NCI-H524 (cell line): ENCODE results near the gene ACOX2.

Experiments
- DNase-seq, 2 experiments: peaks; one replicate each; lab custom pipeline; 2025; lab: John Stamatoyannopoulos, UW

ACOX2 gene

DNA sequence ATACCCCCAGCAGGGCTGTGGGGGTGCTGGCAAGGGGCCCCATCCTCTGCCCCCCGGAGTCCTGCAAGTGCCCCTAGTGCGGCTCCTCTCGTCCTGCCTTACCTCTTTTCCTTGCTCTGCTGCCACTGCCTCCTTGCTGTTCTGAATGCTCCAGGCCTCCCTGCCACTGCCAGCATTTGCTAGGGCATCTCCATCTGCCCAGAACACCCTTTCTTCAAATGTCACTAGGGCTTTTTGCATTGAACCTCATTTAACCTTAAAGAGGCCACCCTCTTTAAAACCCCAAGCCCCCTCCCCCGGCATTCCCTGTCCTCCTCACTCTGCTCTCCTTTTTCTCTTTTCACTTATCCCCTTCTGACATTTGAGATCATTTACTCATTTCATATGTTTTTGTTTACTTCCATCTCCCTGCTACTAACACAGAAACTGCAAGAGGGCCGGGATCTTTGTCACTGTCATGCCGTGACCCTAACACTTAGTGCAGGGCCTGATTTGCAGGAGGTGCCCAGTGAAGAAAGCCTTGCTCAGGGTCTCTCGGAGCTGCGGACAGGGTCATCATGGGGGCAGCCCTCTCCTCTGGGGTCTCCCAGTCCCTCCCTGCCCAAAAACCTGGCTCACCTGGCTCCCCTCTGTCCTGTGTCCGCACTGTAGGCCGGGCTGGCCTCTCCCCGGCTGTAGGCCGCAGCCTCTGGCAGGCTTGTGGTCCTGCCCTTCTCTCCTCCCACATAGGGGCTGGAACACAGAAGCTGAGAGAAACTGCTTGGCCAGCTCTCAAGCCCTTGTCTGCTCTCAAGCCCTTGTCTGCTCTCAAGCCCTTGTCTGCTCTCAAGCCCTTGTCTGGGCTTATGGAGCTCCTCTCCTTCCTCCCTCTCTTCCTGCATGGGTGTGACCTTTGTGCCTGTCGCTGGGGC, at the start of gene ACOX2:
TSS of gene ACOX2 (minus strand) at position 690 of the 911 bp plus-strand sequence. CDS start 2,084 bp downstream, outside the sequence.
- no peak for DNase-seq

DNA sequence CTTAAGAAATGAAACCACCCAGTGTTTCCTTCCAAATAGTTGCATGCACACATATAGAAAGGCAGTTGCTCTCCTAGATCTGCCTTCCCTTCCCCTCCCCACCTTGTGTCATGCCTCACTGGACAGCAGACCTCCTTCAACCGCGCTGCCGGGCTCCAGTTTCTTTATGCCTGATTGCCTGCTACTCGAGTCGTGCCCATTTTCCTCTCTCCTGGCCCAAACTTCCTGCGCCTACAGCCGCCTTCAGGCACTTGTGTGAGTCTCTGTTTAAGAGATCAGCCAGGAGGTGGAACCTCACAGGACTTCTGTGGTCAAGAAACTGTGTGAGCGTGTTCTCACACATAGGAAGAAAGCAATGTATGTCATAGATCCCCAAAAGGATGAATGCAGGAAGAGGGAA, 49.0 kb upstream of the ACOX2 start:
- peak in 1 of 2 experiments; percentile 34 for DNase-seq

DNA sequence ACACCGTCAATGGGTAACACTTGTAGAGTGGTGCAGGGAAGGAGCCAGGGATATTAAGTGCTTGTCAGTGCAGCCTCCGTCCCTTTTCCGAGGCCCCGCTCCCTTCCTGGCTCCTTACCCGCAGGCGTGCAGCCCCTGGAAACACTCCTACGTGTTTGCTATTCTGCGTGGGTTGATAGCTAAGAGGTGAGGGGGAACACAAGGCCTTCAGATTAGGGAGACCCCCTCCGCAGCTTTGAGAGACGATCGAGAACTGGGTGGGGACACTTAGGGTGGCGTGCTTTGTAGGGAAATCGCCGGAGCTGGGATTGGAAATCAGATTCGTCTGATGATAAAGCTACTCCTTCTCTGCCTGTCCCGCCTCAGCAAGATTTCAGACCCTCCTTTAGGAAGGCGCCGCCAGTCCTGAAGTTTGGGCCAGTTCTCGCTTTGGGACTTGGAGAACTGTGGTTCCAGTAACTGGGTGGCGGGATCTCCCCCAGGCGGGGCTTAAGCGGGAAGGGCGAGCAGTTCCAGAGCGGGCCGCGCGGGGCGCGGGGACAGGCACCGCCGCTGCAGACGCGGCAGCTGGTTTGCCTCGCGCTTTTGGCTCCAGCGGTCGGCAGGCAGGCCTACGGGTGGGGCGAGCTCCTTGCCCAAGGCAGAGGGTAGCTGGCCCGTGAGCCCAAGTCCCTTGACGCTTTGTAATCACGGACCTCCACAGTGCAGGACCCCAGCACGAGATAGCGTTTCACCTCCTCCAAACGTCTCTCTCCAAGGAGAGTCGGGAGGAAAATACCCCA, 48.2 kb upstream of the ACOX2 start:
- DNase-seq: peak; percentile 56 to 81

DNA sequence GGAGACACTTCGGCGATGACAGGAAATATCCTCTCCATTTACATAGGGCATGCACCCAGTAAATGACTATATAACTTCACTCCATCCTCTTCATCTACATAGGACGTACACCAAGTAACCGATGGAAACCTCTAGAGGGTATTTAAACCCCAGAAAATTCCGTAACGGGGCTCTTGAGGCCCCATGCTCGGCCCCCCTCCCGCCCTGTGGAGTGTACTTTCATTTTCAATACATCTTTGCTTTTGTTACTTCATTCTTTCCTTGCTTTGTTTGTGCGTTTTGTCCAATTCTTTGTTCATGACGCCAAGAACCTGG, 47.7 kb upstream of the ACOX2 start:
- DNase-seq: no peak

GRCh38 chr3:58581328-58582091, 44.5 kb upstream of the ACOX2 start:
- DNase-seq: no peak

GRCh38 chr3:58580826-58581327, 43.9 kb upstream of the ACOX2 start:
- no peak for DNase-seq

DNA sequence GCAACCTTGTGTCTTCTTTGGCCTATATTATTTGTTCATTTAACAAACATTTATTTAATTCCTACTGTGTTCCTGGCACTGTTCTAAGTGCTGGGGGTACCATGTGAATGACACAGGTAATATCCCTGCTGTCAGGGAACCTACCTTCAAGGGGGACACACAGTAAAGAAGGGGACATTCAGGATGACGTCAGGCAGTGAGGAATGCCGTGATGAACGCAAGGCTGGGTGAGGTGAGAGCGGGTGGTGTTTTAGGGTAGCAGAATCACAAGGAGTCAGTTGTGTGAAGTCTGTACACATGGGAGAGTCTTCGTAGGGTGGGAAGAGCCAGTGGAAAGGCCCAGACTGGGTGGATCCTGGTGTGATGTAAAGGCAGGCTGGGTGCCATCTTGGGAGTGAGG, 41.9 kb upstream of the ACOX2 start:
- DNase-seq: no peak

GRCh38 chr3:58577269-58577821, 40.4 kb upstream of the ACOX2 start, which contains the start of gene FAM107A:
TSS of gene FAM107A (minus strand) at chr3:58577391. CDS start at chr3:58569860, 7,531 bp downstream.
- no peak for DNase-seq

DNA sequence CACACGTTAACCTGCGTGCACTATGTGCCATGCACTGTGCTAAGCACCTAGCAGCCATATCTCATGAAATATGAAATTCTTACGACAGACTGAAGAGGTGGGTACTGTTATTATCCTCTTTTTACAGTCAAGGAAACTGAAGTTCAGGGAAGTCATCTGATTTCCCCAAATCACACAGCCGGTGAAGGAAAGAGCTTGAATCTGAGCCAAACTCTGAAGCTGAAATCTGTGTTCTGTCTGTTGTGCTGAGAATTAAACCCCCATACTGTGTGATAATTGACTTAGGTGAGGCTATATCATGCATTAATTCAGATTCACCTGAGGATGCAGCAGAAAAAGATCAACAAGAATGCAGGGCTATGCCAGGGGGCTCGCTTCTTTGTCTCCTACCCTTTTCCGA, 39.7 kb upstream of the ACOX2 start:
- no peak for DNase-seq

GRCh38 chr3:58575971-58576652, 39.1 kb upstream of the ACOX2 start:
- no peak for DNase-seq

DNA sequence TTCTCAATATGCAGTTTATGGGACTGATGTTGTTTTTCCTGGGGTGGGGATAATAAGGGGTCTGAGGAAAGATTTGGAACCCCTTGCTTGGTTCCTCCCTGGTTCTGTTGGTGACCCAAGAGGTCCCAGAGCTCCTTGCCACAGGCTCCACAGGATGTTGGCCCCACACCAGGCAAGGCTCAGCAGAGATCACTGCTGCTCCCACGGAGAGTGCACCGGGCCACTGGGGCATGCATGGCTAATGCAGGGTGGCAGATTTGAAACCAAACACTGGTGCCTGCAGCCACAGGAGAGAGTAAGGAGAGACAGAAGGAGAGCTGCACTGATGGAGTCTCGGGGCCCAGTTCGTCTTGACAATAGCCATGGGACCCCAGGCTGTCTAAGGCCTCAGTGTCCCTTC, 37.7 kb upstream of the ACOX2 start:
- DNase-seq: no peak

DNA sequence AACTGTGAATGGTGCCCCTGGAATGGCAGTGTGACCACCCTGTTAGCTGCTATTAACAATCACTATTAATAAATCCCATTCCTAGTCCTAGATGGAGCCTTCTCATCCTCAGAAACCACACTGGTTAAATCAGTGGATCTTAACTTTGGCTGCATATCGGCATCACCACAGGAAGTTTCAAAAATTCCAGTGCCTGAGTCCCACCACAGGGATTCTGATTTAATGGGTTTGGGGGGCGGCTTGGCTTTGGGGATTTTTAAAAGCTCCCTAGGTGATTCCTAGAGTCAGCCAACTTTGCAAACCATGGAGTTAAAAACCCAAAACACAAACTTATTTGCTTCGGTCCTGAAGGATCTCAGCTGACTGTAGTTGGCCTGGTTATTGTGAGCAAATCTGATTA, 37.1 kb upstream of the ACOX2 start:
- DNase-seq: no peak

DNA sequence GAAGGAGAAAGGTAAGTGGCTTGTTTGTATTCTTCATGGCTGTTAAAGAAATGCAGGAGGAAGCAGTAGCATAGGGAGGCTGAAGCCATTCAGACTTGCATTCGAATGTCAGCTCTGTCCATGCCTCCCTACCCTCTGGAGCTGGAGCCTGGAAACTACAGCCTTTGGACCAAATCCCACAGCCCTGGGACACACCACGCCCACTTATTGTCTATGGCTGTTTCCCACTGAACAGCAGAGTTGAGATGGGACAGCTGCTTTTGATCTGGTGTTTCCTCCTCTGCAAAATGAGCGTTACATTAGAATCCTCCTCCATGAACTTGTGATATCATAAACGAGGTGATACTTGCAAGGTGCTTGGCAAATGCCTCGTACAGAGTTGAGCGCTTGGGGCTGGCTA, 36.6 kb upstream of the ACOX2 start:
- no peak for DNase-seq

GRCh38 chr3:58572634-58573230, 35.7 kb upstream of the ACOX2 start:
- no peak for DNase-seq

- no peak for DNase-seq
These were observed 35.1 kb upstream of the ACOX2 start for GRCh38 chr3:58572013-58572633.

DNA sequence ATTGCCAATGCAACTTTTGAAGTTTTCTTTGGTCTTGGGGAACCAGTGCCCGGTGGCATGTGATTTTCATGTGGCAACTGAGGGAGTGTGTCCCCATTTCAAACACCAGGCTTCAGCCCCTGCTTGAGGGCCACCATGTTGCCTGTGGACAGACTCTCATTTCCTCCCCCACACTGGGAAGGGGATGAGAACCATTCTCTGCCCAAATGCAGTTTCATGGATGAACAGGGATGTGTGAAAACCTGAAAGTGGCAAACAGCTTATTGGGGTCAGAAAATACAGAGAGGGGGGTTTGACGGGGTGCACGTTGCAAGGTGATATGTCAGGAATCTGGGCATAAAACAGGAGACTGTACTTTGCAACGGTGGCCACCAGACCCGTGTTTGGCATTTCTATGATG, 33.9 kb upstream of the ACOX2 start:
- no peak for DNase-seq

- DNase-seq: no peak
These were observed 32.5 kb upstream of the ACOX2 start for GRCh38 chr3:58569287-58570001.

DNA sequence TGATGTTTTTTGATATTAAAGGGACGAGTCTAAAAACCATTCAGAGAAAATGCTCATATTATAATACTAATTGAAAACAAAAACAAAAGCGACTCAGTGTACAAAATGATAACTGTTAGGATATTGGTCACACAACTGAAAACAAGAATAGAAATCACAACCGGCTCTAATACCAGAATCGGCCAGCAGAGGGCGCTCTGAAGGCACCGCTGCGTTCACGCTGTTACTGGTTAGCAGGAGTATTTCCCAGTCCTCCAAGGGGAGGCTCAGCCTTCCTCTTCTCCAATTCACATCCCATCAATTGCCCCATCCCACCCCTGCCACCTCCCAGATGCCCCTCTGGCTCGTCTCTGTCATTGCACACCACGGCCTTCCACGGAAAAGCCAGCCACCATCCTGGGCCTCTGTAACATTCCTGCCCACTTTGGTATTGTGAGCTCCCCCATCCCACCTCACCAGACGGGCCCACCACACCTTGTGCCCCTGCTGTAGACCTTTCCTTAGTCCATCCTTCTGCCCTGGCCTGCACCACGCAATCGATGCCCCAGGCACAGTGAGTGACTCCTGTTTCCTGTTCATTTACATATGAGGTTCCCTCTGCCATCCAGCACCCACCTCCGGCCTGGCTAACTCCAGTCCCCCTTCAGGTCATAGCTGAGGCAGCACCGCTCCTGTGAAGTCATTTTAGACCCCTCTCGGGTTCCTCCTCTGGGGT, 31.7 kb upstream of the ACOX2 start:
- DNase-seq: peak; percentile 33 to 68

- DNase-seq: no peak
These were observed 30.2 kb upstream of the ACOX2 start for GRCh38 chr3:58567251-58567515.
